ENCODE measurements around the gene PCOLCE2.

DNA sequence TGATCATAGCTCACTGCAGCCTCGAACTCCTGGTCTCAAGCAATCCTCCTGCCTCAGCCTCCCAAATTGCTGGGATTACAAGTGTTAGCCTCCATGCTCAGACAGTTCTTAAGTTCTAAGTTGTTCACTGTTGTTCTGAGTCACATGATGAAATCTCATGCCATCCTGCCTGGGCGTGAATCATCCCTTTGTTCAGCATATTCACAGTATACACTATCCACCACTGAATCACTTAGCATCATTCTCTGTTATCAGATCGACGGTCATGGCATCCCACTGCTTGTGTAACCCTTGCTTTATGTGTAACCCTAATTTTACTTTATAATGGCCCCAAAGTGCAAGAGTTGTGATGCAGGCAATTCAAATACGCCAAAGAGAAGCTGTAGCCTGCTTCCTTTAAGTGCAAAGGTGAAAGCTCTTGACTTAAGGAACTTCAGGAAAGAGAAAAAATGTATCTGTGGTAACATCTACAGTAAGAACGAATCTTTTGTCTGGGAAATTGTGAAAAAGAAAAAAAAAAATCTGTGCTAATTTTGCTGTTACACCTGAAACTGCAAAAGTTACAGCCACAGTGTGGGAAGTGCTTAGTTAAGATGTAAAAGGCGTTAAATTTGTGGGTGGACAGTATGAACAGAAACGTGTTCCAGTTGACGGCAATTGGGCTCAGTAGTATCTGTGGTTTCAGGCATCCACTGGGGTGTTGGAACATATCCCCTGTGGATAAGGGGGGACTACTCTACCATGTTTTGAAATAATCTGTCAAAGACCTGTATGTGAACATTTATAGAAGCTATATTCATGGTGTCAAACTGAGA is 80.6 kb downstream of the PCOLCE2 start:
- TF ChIP-seq, protein P1, sequence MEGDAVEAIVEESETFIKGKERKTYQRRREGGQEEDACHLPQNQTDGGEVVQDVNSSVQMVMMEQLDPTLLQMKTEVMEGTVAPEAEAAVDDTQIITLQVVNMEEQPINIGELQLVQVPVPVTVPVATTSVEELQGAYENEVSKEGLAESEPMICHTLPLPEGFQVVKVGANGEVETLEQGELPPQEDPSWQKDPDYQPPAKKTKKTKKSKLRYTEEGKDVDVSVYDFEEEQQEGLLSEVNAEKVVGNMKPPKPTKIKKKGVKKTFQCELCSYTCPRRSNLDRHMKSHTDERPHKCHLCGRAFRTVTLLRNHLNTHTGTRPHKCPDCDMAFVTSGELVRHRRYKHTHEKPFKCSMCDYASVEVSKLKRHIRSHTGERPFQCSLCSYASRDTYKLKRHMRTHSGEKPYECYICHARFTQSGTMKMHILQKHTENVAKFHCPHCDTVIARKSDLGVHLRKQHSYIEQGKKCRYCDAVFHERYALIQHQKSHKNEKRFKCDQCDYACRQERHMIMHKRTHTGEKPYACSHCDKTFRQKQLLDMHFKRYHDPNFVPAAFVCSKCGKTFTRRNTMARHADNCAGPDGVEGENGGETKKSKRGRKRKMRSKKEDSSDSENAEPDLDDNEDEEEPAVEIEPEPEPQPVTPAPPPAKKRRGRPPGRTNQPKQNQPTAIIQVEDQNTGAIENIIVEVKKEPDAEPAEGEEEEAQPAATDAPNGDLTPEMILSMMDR (IDR thresholded peaks at IDR 0.05) = no peak
- no peak for TF ChIP-seq POLR2A (IDR thresholded peaks at IDR 0.05)

Measured in adrenal gland (tissue), 5 donors.